Retinal pigment epithelial cell (primary cell): ENCODE measurements around the gene ITGBL1.
"Not testable (repeated sequence)": the region's sequence is repeated elsewhere in the genome, so short reads cannot be mapped to it uniquely, and the experiment has no call there.

ENCODE experiments used
- DNase-seq: peaks from one replicate; pipeline ENCODE4 v3.0.0-alpha.2; 2010; ENCODE audit warnings: low read depth
- H3K4me3 ChIP-seq: 2 replicates; pipeline ENCODE4 v1.5.1; 2011; ENCODE audit warnings: mild to moderate bottlenecking, low read length, control low read depth, moderate library complexity
- TF ChIP-seq, protein P1 (sequence below): conservative IDR thresholded peaks from 2 replicates; pipeline ENCODE4 v1.5.1; 2011; ENCODE audit warnings: low read depth, low read length, control low read depth, inconsistent platforms

The ITGBL1 gene

DNA sequence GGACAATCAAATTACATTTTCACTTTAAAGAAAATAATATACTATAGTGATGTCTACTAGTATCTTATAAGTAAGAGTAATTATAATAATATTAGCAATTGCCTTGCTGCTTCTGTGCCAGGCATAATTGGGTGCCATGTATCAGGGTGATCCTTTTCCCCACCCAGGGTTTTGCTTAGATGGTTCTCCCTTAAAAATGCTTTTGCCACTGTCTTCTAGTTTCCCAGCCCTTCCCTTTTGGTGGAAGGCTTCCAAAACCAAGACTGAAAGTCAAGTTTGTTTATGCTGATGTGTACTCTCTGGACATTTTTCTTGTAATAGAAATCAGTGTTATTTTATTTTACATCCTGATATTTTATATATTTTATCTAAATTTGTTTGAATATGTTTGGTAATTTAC is 77.8 kb downstream of the ITGBL1 start:
- no peak for DNase-seq
- TF ChIP-seq, protein P1, sequence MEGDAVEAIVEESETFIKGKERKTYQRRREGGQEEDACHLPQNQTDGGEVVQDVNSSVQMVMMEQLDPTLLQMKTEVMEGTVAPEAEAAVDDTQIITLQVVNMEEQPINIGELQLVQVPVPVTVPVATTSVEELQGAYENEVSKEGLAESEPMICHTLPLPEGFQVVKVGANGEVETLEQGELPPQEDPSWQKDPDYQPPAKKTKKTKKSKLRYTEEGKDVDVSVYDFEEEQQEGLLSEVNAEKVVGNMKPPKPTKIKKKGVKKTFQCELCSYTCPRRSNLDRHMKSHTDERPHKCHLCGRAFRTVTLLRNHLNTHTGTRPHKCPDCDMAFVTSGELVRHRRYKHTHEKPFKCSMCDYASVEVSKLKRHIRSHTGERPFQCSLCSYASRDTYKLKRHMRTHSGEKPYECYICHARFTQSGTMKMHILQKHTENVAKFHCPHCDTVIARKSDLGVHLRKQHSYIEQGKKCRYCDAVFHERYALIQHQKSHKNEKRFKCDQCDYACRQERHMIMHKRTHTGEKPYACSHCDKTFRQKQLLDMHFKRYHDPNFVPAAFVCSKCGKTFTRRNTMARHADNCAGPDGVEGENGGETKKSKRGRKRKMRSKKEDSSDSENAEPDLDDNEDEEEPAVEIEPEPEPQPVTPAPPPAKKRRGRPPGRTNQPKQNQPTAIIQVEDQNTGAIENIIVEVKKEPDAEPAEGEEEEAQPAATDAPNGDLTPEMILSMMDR: no peak
- no peak overlapping the region for H3K4me3 ChIP-seq

DNA sequence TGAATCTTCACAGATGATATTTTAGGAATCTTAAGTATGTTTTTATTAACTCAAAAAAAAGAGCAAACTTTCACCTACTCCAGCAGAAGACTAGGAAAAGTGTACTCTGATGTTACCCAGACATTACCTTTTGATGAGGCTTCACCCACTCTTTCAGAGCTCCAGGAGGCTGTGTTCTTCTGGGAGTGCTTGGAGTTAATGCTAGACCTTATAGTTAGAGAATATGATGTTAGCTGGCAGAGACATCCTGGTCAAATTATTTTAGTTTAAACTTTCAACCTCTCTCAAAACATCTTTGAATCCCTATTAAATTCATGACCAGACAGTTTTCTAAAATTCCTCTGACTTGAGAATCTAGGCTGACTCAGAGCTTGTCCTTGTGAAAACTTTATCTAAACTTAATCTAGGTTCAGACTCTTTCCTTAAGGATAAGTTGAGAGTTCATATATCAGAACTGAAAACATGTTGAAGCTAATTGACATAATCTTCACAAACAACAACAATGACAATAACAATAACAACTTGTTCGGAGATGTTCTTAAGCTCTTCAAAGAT is 82.8 kb downstream of the ITGBL1 start:
- no peak overlapping the region for H3K4me3 ChIP-seq
- TF ChIP-seq, protein P1: no peak
- DNase-seq: no peak

DNA sequence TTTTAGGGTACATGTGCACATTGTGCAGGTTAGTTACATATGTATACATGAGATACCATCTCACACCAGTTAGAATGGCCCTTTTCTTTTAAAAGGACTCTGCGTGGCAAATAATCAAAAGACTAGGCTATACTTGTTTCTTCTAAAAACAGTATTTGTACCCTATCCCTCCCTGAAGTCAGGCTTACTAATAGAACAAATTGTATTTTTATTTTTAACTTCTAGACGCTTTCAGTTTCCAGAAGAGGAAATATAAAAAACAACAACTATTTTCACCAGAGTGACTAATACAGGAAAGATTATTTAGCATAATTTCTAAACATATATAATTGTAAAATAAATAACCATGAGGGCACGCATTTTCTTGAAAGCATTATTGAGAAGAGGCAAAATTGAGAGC is 83.6 kb downstream of the ITGBL1 start:
- TF ChIP-seq, protein P1: no peak
- DNase-seq: no peak
- H3K4me3 ChIP-seq: no peak overlapping the region

DNA sequence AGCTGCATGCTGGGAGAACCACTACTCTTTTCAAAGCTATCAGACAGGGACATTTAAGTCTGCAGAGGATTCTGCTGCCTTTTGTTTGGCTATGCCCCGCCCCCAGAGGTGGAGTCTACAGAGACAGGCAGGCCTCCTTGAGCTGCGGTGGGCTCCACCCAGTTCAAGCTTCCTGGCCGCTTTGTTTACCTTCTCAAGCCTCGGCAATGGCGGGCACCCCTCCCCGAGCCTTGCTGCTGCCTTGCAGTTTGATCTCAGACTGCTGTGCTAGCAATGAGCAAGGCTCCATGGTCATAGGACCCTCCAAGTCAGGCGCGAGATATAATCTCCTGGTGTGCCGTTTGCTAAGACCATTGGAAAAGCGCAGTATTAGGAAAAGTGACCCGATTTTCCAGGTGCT is 92.1 kb downstream of the ITGBL1 start:
- DNase-seq, H3K4me3 ChIP-seq: not testable (repeated sequence)

DNA sequence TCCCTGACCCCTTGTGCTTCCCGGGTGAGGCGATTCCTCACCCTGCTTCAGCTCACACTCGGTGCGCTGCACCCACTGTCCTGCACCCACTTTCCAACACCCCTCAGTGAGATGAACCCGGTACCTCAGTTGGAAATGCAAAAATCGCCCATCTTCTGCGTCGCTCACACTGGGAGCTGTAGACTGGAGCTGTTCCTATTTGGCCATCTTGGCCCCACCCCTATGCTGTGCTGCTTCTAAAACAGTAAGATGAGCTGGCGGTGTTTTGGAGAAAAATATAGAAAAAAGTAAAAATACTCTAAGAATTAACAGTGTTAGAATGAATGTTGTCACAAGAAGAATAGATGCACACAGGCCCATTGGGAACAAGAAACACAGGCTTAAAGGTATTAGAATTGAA is 92.5 kb downstream of the ITGBL1 start:
- TF ChIP-seq, protein P1: no peak
- H3K4me3 ChIP-seq: no peak overlapping the region
- no peak for DNase-seq

DNA sequence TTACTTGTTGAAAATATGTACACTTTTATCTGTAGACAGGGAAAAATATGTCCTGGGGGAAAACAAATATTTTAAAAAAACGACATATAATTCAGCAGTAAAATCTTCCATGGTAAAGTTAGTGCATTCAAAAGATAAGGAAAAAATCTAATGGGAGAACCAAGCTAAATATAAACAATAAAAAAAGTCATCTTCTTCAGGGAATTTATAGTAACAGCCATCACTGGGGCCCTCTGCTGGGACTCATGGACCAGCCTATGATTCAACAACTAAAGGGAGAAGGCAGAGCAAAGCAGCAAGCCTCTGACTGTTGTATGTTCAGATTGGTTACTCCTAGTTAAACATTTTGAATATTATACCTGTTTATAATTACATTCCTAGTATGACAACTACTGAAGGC is 93.0 kb downstream of the ITGBL1 start:
- DNase-seq: no peak
- no peak overlapping the region for H3K4me3 ChIP-seq
- TF ChIP-seq, protein P1: no peak

DNA sequence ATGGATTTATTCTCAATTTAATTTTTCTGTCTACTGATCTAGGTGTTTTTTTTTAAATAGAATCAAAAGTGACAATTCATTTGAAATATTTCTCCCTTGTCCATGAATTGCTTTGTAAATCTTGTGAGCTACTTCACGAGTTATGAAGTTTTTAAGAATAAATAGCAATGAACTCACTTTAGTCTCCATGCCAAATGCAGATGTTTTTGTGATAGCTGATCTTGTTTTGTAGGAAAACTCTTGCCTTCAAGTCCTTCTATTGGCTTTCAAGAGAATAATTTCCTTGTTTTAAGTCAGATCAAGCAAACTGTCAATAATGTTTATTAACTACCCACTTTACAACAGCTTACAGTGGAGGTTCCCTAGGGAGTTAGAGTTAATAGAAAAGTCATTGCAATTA is 99.8 kb downstream of the ITGBL1 start:
- H3K4me3 ChIP-seq: no peak overlapping the region

More for the DNA sequence above, 99.8 kb downstream of the ITGBL1 start:
- TF ChIP-seq, protein P1: no peak
- DNase-seq: no peak
